ES-I3 (cell line): ENCODE data around the gene DHCR24.
"Not testable (repeated sequence)": the region's sequence is repeated elsewhere in the genome, so short reads cannot be mapped to it uniquely, and the experiment has no call there.

Experiments
- H3K36me3 ChIP-seq: 2 replicates; pipeline ENCODE4 v1.6.1; 2013; ENCODE audit warnings: mild to moderate bottlenecking, low read length, control low read depth, moderate library complexity; ENCODE audit not compliant: insufficient read depth
- H3K4me1 ChIP-seq: 2 replicates; pipeline ENCODE4 v1.6.1; 2013; ENCODE audit warnings: mild to moderate bottlenecking, control low read depth, low read length; ENCODE audit not compliant: insufficient read depth
- H3K9ac ChIP-seq: 2 replicates; pipeline ENCODE4 v1.6.1; 2013; ENCODE audit warnings: low read depth, mild to moderate bottlenecking, low read length, moderate library complexity
- H3K9me3 ChIP-seq: 2 replicates; pipeline ENCODE4 v1.6.1; 2013; ENCODE audit warnings: mild to moderate bottlenecking, low read length, moderate library complexity; ENCODE audit not compliant: control insufficient read depth, insufficient read depth

The DHCR24 gene

GRCh38 chr1:54881604-54882003, 5.4 kb downstream of the DHCR24 start:
- H3K9ac ChIP-seq, H3K36me3 ChIP-seq, H3K9me3 ChIP-seq: not testable (repeated sequence)
- peaks cover 25% of the 10 kb centered on the region for H3K4me1 ChIP-seq

DNA sequence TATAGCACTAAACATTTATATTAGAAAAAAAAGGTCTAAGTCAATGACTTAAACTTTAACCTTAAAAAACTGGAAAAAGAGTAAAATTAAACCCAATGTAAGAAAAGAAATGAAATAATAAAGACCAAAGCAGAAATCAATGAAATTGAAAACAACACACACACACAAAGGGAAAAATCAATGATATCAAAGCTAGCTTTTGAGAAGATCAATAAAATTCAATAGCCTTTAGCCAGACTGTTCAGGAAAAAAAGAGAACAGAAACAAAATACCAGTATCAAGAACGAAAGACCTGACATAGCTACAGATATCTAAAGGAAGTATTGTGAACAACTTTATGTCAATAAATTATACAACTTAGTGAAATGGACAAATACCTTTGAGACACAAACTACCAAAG, 7.1 kb downstream of the DHCR24 start:
- Histone ChIP-seq H3K4me1 (peaks cover 14% of the 10 kb centered on the region), H3K9ac (no peak overlapping the region), H3K36me3 (peaks cover 17% of the 10 kb centered on the region), H3K9me3 (no peaks in the 10 kb centered on the region)

DNA sequence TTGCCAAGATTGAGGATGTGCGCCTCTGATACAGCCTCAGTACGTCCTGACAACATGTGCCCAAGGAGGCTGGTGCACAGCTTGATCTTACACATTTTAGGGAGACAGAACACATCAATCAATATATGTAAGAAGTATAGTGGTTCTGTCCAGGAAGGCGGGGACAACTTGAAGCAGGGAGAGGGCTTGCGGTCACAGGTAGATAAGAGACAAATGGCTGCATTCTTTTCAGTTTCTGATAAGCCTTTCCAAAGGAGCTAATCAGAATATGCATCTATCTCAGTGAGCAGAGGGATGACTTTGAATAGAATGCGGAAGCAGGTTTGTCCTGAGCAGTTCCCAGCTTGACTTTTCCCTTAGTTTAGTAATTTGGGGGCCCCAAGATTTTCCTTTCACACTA, 10.2 kb downstream of the DHCR24 start:
- Histone ChIP-seq H3K9me3 (no peaks in the 10 kb centered on the region), H3K9ac (no peak overlapping the region), H3K4me1 (no peaks in the 10 kb centered on the region), H3K36me3 (peaks cover 24% of the 10 kb centered on the region)

DNA sequence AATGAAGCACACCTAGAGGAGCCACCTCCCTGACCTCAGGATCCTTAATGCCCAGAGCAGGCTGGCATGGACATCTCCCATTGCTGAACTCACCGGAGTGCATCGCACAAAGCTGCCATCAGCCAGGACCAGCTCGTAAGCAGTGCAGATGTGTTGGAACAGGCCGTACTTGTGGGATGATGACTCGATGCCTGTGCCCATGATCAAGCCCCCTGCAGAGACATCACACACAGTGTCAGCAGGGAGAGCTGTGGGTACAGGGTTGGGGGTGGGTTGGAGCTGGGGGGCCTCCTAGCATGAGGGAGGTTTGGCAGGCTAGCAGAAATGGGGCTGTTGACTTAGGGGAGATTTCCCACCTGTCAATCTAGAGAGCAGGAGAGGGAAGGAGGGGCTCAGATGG, 12.0 kb downstream of the DHCR24 start:
- H3K9ac ChIP-seq: no peak overlapping the region
- no peaks in the 10 kb centered on the region for H3K4me1 ChIP-seq
- peaks cover 40% of the 10 kb centered on the region for H3K36me3 ChIP-seq
- no peaks in the 10 kb centered on the region for H3K9me3 ChIP-seq

- Histone ChIP-seq H3K9me3 (no peaks in the 10 kb centered on the region), H3K4me1 (no peaks in the 10 kb centered on the region), H3K9ac (no peak overlapping the region), H3K36me3 (peaks cover 45% of the 10 kb centered on the region)
These were observed 12.7 kb downstream of the DHCR24 start for GRCh38 chr1:54874079-54874830.

DNA sequence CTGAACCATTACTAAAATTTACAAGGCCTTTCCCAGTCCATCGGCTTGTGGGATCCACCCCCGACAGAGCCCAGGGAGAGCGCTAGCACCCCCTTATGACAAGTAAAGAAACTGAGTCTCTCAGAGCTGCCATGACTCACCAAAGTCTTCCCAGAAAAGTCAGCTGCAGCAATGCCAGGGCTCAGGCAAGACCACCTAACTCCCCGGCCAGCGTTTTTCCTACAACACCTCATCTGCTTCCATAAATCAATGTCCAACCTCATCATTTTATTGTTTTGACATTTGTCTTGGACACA, 15.0 kb downstream of the DHCR24 start:
- Histone ChIP-seq H3K9me3 (no peaks in the 10 kb centered on the region), H3K36me3 (peaks cover 62% of the 10 kb centered on the region), H3K9ac (no peak overlapping the region), H3K4me1 (no peaks in the 10 kb centered on the region)

DNA sequence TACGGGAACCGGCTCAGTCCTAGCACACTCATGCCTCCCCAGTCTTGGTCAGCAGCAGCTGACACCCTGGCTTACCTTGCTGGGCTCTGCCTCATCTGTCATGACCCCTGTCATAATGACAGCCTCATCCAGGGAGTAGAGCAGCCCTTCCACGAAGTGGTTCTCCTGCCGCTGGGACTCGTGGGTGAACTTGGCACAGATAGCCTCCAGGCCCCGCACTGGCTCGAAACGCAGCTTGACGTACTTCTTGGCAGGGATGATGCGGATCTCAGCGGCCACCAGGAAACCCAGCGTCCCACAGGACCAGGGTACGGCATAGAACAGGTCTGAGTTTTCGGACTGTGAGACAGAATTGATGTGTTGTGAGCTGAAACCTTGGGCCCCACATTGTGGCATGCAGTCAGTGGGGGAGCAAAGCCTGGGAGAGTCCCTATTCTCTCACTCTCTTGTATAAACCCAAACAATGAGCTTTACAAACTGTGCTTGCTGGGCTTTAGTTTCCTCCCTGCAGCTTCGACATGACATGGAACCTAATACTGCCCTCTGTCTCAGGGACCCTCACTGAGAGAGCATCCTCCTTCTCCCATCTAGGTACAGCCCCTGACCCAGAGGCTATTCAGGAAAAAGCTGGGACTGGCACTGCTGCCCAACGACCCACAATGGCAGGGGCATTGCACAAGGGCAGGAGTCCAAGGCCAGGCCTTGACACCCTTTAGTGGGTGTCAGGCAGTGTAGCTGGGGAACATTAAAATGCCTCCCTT, 15.5 kb downstream of the DHCR24 start:
- Histone ChIP-seq H3K9ac (no peak overlapping the region), H3K36me3 (peaks cover 65% of the 10 kb centered on the region), H3K4me1 (no peaks in the 10 kb centered on the region), H3K9me3 (no peaks in the 10 kb centered on the region)

DNA sequence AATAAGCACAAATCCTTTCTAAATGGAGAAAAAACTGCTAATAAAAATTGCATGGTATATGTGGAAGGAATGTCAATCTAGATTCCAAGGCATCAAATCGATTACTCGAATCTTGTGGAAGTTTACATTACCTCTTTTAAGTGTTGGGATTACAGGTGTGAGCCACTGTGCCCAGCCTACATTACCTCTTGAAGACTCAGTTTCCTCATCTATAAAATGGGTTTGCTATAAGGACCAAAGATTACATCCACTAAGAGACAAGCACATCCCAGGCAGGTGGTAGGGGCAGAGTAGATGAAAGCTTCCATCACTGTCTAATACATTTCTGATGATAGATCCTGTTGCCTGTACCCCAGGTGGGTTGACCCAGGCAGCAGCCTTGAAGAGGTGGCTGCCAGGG, 16.1 kb downstream of the DHCR24 start:
- Histone ChIP-seq H3K4me1 (no peaks in the 10 kb centered on the region), H3K9ac (no peak overlapping the region), H3K36me3 (peaks cover 65% of the 10 kb centered on the region), H3K9me3 (no peaks in the 10 kb centered on the region)

DNA sequence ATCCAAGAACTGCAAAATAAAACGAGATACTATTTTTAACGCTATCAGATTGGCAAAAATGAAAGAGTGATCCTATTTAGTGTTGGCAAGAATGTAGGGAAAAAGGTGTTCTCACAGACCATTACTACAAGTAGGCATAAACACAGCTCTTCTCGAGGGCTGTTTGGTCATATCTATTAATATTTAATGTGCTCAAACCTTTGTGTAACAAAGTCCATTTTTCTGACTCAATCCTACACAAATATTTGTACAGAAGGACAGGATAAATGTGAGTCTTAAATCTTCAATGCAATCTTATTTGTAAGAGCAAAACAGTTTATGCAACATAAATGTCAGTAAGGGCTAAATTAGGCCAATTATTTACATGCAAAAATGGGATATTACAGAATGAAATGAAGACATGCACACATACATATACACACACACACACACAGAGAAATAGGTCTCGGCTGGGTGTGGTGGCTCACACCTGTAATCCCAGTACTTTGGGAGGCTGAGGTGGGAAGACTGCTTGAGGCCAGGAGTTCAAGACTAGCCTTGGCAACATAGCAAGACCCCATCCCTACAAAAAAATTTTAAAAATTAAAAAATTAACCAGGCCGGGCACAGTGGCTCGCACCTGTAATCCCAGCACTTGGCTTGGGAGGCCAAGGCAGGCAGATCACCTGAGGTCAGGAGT, 17.7 kb downstream of the DHCR24 start:
- Histone ChIP-seq H3K36me3 (peaks cover 61% of the 10 kb centered on the region), H3K9ac (no peak overlapping the region), H3K4me1 (no peaks in the 10 kb centered on the region), H3K9me3 (no peaks in the 10 kb centered on the region)

GRCh38 chr1:54867717-54868057, 19.3 kb downstream of the DHCR24 start:
- H3K9me3 ChIP-seq: no peaks in the 10 kb centered on the region
- no peaks in the 10 kb centered on the region for H3K4me1 ChIP-seq
- no peak overlapping the region for H3K9ac ChIP-seq
- peaks cover 57% of the 10 kb centered on the region for H3K36me3 ChIP-seq

DNA sequence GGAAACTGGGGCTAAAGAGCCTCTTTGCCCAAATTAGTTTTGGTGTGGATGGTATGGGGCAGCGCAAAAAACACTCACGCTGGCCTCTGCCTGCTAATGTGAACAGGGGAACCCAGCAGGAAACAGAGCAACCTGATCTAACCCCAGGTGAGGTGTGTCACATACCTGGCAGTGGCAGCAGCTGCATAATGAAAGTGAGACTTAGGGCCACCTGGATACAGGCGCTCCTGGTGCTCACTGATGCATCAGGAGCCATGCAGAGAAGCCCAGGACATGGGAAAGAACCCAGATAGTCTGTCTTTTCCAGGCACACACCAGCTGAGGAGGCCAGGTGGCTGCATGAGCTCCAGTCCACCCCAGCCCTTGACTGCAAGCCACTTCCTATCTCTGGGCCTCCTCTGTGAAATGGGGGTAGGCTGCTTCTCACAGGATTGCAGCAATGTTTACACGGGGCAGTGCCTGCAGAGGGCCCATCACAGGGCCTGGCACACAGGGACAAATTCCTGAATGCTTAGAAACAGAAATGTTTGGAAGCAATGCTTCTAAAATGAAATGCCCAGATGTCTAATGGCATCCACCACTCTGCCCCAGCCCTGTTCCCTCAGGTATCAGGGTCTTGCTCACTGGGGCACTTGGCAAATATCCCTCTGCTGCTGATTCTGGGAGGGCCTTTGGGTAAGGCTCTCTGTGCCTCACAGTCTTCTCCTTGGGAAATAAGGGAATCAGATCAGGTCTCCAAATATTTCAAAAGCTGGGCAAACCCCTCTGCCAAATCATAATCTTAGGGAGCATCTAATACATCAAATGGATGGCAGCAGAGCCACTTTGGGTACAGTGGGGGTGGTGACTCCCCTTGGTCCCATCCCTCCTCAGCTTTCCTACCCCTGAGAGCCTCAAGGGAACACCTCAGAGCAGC, 19.9 kb downstream of the DHCR24 start:
- H3K36me3 ChIP-seq: peaks cover 57% of the 10 kb centered on the region
- no peaks in the 10 kb centered on the region for H3K9me3 ChIP-seq
- H3K9ac ChIP-seq: no peak overlapping the region
- no peaks in the 10 kb centered on the region for H3K4me1 ChIP-seq

DNA sequence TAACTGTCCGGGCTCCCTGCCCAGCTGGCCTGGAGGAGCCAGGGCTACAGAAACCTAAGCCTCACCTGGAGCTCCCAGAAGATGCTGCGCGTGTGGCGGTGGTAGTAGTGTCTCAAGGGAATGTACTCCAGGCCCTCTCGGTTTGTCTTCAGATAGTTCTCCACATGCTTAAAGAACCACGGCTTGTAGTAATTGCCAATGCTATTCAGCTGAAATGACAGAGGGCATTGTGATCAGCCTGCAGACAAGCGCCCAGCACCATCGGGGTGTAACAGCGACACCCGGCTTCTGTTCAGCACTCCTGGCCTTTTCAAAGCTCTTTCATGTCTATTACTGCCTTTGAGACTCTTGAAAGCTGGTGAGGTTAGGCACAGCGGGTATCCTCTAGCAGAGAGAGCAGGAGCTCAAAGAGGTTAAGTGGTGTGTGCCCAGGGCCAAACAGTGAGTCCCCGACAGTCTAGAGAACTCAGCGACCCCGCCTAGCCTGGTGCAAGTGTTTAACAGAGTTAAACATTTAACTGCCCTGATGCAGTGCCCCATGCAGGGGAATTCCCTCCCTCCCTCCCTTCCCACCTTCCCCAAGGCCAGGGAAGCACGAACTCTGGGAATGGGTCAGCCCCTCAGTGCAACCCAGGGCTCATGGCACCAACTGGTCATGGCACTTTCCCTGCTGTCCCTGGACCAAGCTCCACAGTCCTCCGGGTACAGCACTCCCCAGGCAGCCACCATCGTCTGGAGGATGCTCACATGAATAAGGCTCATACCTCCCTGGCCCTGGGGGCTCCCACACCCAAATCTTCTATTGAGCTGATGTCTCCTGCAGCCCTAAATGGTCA, 21.5 kb downstream of the DHCR24 start:
- Histone ChIP-seq H3K36me3 (peaks cover 48% of the 10 kb centered on the region), H3K9me3 (no peaks in the 10 kb centered on the region), H3K9ac (no peak overlapping the region), H3K4me1 (no peaks in the 10 kb centered on the region)

DNA sequence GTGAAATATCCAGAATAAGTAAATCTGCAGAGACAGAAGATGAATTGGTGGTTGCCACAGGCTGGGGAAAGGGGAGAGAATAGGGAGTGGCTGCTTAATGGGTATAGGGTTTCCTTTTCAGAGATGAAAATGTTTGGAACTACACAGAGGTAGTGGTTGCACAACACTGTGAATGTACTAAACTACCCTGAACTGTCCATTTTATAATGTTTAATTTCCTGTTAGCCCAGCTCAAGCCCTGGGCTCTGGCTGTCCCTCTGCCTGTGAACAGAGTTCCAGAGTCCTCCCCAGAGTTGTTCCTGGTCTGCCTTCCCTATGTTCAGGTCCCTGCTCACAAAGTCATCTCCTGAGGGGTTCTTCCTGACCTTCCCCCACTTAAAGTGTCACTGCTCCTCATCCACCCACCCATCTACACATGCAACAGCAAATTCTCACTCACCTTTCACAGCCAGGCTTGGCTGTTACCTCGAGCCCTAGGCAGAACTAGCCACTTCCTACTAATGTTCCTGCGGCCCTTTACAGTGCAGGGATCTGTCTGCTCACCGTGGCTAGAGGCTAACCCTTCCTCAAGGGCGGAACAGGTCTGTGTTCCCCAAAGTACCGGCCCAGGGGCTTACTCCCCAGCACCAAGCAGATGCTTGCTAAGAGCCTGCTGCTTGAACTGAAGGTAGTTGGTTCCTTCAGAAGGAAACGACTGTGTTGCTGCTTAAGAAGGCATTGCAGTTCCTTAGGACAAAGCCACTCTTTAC, 22.4 kb downstream of the DHCR24 start:
- no peak overlapping the region for H3K9ac ChIP-seq
- H3K36me3 ChIP-seq: peaks cover 46% of the 10 kb centered on the region
- H3K9me3 ChIP-seq: no peaks in the 10 kb centered on the region
- no peaks in the 10 kb centered on the region for H3K4me1 ChIP-seq
